Measurements from ENCODE around the gene MUC5AC. TPM values are rescaled to one million over a fixed set of nuclear protein-coding genes. Genes with fewer than 3 reads are reported as not detected.

Gene MUC5AC
- total RNA-seq, 2 experiments from 2014 or later, result not detected

DNA sequence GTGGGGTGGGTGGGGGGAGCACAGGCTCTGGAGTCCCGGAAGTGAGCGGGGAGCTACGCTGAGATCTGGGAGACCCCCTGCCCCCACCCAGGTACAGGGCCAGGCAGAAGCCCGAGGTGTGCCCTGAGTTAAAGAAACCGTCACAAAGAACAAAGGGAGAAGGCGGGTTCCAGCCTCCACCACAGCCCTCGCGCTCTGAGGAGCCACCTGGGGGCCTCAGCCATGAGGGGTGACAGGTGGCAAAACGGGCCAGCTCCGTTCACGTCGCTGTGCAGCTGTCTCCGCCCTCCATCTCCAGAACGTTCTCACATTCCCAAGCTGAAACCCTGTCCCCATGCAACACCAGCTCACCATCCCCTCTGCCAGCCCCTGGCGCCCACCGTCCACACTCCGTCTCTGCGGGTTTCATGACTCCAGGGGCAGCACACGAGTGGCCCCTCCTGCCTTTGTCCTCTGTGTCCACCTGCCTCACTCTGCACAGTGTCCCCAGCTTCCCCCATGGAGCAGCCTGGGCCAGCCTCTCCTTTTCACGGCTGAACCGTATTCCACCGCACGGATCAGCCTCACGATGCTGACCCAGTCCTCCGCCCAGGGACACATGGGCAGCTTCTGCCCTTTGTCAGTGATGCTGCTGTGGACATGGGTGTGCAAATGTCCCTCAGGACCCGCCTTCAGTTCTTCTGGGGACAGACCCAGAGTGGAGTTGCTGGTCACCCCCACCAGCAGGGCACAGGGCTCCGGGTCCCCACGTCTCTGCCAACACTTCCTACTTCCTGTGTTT, 63.4 kb downstream of the MUC5AC start:
- Mint-ChIP-seq H3K27ac (no peak overlapping the region), H3K4me3 (no peak overlapping the region), H3K27me3 (no peaks in the 10 kb centered on the region), H3K9me3 (no peaks in the 10 kb centered on the region), H3K36me3 (ENCODE audit: low read depth) (no peaks in the 10 kb centered on the region), H3K4me1 (no peaks in the 10 kb centered on the region)
- POLR2A ChIA-PET, result interaction anchor here (0.6 kb wide), 1 partner anchor 287 kb away, joined by 3 read pairs; no protein-coding TSS in a partner anchor
- CTCF ChIA-PET, result no interaction called here
- DNase-seq, result no peak

DNA sequence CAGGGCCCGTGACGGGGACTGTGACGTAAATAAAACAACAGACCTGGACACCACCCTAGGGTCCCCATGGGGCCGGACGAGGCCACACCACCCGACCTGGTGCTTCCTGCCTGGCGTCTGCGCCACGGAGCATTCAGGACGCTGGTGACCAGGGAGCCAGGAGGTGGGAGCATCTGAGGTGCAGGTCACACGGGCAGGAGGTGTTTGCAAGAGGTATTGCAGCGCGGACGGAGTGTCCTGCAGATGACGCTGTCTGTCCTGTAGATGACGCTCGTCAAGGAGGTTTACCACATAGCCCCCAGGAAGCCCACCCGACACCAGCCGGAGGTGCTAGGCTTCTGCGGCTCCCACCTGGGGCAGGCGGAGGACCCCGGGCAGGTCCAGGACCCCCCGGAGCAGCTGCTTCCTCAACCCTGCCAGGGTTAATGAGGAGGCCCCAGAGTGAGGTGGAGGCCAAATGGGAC, 64.1 kb downstream of the MUC5AC start:
- ChIA-PET CTCF (no interaction called here), POLR2A (no interaction called here)
- Mint-ChIP-seq H3K9me3 (no peaks in the 10 kb centered on the region), H3K27ac (no peak overlapping the region), H3K27me3 (no peaks in the 10 kb centered on the region), H3K36me3 (ENCODE audit: low read depth) (no peaks in the 10 kb centered on the region), H3K4me3 (no peak overlapping the region), H3K4me1 (no peaks in the 10 kb centered on the region)
- no peak for DNase-seq

DNA sequence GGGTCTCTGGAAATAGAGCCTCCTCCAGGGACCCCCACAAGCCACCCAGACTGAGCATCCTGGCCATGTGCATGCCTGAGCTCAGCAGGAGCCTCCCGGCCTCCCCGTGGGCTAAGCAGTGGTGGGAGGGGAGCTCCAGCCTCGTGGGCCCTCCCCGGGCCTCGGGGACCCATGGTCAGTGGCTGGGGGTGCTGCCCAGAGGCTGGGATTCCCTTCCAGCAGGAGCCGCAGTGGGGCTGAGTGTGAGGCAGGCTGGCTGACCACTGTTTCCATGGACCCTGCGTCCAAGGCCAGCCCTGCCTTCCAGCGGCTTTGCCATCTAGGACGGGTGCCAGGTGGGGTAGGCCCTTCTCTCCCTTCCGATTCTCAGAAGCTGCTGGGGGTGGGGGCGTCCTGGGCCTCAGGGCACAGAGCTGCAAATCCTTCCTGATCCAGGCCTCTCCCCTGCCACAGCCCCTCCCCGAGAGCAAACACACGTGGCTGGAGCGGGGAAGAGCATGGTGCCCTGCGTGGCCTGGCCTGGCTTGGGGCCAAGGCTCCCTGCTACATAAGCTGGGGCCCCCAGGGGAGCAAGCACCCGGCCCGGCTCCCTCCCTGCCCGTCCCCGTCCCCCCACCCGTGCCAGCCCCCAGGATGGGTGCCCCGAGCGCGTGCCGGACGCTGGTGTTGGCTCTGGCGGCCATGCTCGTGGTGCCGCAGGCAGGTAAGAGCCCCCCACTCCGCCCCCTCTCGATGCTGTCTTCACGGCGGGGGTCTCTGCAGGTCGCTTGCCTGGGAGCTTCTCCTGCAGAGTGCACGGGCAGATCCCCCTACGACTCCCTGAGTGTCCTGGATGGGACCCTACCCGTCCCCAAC, 65.0 kb downstream of the MUC5AC start, which contains the start of gene MUC5B:
Gene MUC5B, plus strand, starts transcription at position 576 of the 855 bp plus-strand sequence. Its CDS starts 58 bp downstream, at position 634.
- no peaks in the 10 kb centered on the region for H3K4me1 Mint-ChIP-seq
- no peak for DNase-seq
- ChIA-PET POLR2A (no interaction called here), CTCF (no interaction called here)
- H3K27ac Mint-ChIP-seq, result no peak within 1 kb of the TSS
- no peak within 1 kb of the TSS for H3K4me3 Mint-ChIP-seq
- H3K36me3 Mint-ChIP-seq (ENCODE audit: low read depth), result no peaks in the 10 kb centered on the region
- no peaks in the 10 kb centered on the region for H3K9me3 Mint-ChIP-seq
- no peaks in the 10 kb centered on the region for H3K27me3 Mint-ChIP-seq

DNA sequence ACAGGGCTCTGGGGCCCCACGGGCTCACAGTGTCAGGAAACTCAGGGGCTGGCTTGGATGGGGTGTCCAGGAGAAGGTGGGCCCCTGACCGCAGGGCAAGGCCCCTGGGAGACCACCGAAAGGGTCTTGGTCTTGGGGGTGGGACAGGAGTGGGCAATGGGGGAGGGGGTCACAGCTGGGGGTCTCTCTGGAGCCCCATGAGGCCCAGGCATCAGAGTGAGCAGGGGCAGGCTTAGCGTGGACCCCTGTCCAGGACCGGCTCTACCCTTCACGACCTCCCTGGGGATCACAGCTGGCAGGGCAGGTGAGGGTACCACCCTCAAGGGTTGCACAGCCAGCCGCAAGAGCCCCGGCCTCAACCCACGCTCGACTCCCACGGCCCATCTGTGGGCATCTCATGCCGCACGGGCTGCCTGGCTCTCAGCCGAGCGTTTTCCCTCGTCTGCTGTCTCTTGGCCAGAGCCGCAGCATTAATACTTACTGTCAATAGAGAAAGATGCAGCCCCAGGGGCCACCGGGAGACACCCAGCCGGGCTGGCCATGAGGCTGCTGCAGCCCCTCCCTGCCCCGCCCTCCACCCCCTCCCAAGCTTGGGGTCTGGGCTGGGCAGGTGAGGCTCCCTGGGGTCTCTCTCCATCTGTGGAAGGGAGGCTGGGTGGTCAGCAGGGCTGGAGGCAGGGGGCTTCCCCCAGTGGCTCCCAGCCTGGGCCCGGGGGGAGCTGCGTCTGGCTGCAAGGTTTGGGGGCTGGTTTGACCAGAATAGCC, 65.8 kb downstream of the MUC5AC start:
- Mint-ChIP-seq H3K27me3 (no peaks in the 10 kb centered on the region), H3K9me3 (no peaks in the 10 kb centered on the region), H3K36me3 (ENCODE audit: low read depth) (no peaks in the 10 kb centered on the region), H3K4me1 (no peaks in the 10 kb centered on the region), H3K27ac (no peak overlapping the region), H3K4me3 (no peak overlapping the region)
- ChIA-PET POLR2A (no interaction called here), CTCF (no interaction called here)
- no peak for DNase-seq

DNA sequence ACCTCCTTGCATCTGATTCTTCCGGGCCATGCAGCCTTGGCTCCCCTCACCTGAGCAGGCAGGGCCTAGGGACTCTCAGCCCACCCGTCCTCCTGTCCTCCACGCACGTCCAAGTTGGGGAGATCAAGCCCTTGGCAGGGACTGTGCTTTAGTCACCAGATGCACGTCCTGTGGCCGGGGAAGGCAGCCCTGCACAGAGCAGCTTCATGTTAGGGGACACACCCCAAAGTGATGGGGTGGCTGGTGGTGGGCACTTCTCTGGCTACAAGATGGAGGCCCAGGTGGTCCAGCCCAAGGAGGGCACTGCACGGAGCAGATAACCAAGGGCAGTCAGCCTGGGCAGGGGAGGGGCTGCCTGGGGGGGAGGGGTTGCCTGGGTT, 66.3 kb downstream of the MUC5AC start:
- Mint-ChIP-seq H3K36me3 (ENCODE audit: low read depth) (no peaks in the 10 kb centered on the region), H3K4me3 (no peak overlapping the region), H3K9me3 (no peaks in the 10 kb centered on the region), H3K27me3 (no peaks in the 10 kb centered on the region), H3K4me1 (no peaks in the 10 kb centered on the region), H3K27ac (no peak overlapping the region)
- ChIA-PET CTCF (interaction anchor here (0.6 kb wide), 1 partner anchor 160 kb away, joined by 3 read pairs; no protein-coding TSS in a partner anchor), POLR2A (no interaction called here)
- no peak for DNase-seq

DNA sequence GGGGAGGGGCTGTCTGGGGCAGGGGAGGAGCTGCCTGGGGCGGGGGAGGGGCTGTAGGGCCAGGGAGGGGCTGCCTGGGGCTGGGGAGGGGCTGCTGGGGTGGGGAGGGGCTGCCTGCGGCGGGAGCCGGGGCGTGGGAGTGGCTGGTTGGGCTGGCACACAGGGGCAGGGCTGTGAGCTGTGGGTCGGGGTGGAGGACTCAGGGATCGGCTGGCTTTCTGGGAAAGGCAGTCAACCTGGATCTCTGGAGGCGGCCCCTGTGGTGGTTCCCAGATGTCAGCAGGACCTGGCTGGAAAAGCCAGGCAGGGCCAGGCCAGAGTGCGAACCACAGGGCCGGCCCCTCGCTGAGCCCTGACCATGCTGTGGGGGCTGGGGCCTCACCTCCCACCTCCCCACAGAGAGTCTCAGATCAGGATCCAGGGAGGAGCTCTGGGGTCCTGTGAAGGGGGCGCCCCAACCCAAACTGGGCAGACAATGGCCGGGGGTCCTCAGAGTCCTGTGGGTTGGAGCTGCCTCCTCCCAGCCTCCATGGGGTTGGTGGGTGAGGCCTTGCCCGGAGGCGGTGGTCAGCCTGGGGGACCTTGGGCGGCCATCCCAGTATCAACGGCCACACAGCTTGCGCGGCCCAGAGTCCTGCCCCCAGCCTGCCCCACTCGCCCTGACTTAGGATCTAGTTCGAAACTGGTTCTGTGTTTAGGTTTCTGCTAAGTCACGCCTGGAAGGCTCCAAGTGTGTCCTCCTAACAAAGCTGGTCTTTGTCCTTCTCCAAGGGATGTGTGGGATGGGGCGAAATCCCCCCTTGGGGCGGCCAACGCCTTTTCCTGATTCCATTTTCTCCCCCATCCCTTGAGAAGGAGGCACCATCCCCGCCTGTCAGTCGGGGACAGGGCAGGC, 67.0 kb downstream of the MUC5AC start:
- Mint-ChIP-seq H3K4me3 (no peak overlapping the region), H3K27ac (no peak overlapping the region), H3K4me1 (no peaks in the 10 kb centered on the region), H3K9me3 (no peaks in the 10 kb centered on the region), H3K27me3 (no peaks in the 10 kb centered on the region), H3K36me3 (ENCODE audit: low read depth) (no peaks in the 10 kb centered on the region)
- ChIA-PET CTCF (interaction anchor here (0.6 kb wide), 1 partner anchor 159 kb away, joined by 3 read pairs; no protein-coding TSS in a partner anchor), POLR2A (no interaction called here)
- DNase-seq, result no peak

DNA sequence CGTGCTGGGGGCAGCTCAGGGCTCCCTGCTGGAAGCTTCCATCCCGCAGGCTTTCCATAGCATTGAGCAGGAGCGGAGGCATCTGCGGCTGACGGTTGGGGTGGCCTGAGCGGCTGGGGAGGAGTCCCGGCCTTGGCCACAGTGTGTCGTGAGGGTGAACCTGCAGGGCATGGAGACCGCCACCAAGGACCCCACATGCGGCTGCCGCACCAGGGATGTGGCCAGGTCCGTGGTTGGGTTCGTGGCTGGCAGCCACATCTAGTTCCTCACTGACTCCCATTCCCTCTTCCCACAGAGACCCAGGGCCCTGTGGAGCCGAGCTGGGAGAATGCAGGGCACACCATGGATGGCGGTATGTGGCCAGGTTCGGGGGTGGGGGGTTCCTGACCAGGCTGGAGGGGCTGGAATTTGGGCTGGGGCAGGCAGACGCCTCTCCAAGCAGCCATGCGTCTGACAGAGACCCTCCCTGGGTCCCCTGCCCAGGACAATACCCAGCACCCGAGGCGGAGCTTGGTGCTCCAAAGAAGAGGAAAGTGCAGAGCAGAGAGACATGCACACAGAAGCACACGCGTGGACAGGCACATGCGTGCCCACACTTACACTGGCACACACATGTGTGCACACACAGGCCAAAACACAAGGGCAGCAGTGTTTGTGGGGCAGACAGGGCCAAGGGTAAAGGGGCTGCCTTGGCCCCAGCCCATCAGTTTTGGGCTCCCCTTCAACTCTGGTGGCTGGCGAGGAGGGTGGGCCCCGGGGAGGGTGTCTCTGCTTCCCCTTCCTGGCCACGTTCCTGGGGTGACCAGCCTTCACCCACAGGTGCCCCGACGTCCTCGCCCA, 67.9 kb downstream of the MUC5AC start:
- Mint-ChIP-seq H3K4me1 (no peaks in the 10 kb centered on the region), H3K27ac (no peak overlapping the region), H3K27me3 (no peaks in the 10 kb centered on the region), H3K4me3 (no peak overlapping the region), H3K9me3 (no peaks in the 10 kb centered on the region), H3K36me3 (ENCODE audit: low read depth) (no peaks in the 10 kb centered on the region)
- no peak for DNase-seq
- POLR2A ChIA-PET, result no interaction called here
- CTCF ChIA-PET, result no interaction called here

DNA sequence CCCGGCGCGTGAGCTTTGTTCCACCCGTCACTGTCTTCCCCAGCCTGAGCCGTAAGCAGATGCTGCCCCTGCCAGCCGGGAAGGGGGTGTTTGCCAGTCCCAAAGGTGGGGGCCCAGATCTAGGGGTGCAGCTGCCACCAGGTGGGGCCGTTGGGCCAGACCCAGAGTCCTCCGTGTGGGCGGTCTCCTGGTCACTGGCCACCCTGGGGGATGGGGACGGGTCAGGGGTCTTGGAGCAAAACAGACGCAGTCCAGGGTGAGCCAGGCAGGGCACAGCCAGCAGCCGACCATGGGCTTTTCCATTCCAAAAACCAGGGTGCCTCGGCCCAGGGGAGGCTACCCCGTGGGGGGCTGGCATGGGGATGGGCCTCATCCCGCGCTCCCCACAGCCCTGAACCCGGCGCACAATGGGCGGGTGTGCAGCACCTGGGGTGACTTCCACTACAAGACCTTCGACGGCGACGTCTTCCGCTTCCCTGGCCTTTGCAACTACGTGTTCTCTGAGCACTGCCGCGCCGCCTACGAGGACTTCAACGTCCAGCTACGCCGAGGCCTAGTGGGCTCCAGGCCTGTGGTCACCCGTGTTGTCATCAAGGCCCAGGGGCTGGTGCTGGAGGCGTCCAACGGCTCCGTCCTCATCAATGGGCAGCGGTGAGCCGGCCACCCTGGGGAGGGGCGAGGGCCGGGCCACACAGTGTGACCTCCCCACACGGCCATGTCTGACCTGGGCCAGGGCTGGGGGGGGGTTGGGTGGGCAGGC, 68.7 kb downstream of the MUC5AC start:
- Mint-ChIP-seq H3K27ac (no peak overlapping the region), H3K27me3 (no peaks in the 10 kb centered on the region), H3K36me3 (ENCODE audit: low read depth) (no peaks in the 10 kb centered on the region), H3K9me3 (no peaks in the 10 kb centered on the region), H3K4me3 (no peak overlapping the region), H3K4me1 (no peaks in the 10 kb centered on the region)
- POLR2A ChIA-PET, result no interaction called here
- no peak for DNase-seq
- CTCF ChIA-PET, result no interaction called here

DNA sequence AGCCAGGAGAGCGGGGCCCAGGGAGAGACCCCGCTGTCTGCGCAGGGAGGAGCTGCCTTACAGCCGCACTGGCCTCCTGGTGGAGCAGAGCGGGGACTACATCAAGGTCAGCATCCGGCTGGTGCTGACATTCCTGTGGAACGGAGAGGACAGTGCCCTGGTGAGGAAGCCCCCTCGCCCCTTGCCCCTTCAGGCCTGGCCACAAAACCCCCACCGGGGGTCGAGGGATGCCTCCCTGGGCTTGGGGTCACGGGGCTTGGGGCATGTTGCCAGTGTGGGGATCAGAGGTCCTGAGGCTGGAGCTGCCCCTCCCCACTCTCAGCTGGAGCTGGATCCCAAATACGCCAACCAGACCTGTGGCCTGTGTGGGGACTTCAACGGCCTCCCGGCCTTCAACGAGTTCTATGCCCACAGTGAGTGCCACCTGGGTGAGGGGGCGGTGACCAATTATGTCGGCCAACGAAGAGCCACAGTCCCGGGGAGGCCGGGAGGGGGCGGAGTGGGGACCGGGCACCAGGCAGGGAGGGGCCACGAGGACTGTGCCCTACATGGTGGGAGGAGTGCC, 69.3 kb downstream of the MUC5AC start:
- H3K36me3 Mint-ChIP-seq (ENCODE audit: low read depth), result no peaks in the 10 kb centered on the region
- no peak overlapping the region for H3K4me3 Mint-ChIP-seq
- POLR2A ChIA-PET, result no interaction called here
- CTCF ChIA-PET, result no interaction called here
- H3K27me3 Mint-ChIP-seq, result no peaks in the 10 kb centered on the region
- H3K27ac Mint-ChIP-seq, result no peak overlapping the region
- H3K9me3 Mint-ChIP-seq, result no peaks in the 10 kb centered on the region
- H3K4me1 Mint-ChIP-seq, result no peaks in the 10 kb centered on the region
- DNase-seq, result no peak

DNA sequence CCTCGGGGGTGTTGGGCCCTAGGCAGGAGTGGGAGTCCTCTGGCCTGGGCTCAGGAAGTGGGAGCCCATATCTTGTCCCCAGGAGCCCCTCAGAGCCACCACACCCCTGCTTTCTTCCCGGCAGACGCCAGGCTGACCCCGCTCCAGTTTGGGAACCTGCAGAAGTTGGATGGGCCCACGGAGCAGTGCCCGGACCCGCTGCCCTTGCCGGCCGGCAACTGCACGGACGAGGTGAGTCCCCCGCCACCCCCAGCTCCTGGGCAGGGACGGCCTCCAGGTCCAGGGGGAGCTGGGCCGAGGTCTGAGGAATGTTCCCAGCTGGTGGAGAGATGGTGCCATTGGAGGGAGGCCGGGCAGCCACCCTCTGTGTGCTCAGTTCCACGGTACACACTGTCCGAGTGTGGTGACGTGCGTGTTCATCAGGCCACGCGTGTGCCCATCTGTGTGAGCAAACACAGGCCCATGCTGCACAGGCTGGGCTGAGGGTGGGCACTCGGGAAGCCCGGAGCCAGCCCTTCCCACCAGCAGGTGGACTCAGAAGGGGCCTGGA, 69.9 kb downstream of the MUC5AC start:
- no peaks in the 10 kb centered on the region for H3K36me3 Mint-ChIP-seq (ENCODE audit: low read depth)
- ChIA-PET POLR2A (no interaction called here), CTCF (no interaction called here)
- H3K27ac Mint-ChIP-seq, result no peak overlapping the region
- no peaks in the 10 kb centered on the region for H3K4me1 Mint-ChIP-seq
- no peaks in the 10 kb centered on the region for H3K9me3 Mint-ChIP-seq
- no peaks in the 10 kb centered on the region for H3K27me3 Mint-ChIP-seq
- no peak for DNase-seq
- no peak overlapping the region for H3K4me3 Mint-ChIP-seq
